ENCODE data around the gene DGKB. TPM values are rescaled to one million over a fixed set of nuclear protein-coding genes. Genes with fewer than 3 reads are reported as not detected.

Gene DGKB
- total RNA-seq, 1 donor from 2014 or later: 9.0 TPM

- DNase-seq (ENCODE audit: low spot score in 2 of 2) (no peak), FAIRE-seq (no peak)
These were observed 710.9 kb downstream of the DGKB start for GRCh38 chr7:14191686-14192098.

GRCh38 chr7:14184292-14184864 lies 718.2 kb downstream of the DGKB start:
- DNase-seq (ENCODE audit: low spot score in 2 of 2) (no peak), FAIRE-seq (no peak)

- no peak for FAIRE-seq
- DNase-seq (ENCODE audit: low spot score in 2 of 2): no peak
These were observed 722.8 kb downstream of the DGKB start for GRCh38 chr7:14179781-14180180.

- no peak for FAIRE-seq
These were observed 724.7 kb downstream of the DGKB start for GRCh38 chr7:14177876-14178275.

GRCh38 chr7:14170872-14171271 lies 731.7 kb downstream of the DGKB start:
- FAIRE-seq (no peak), DNase-seq (ENCODE audit: low spot score in 2 of 2) (no peak)

More at GRCh38 chr7:14177876-14178275, 724.7 kb downstream of the DGKB start:
- no peak for DNase-seq (ENCODE audit: low spot score in 2 of 2)

GRCh38 chr7:14158111-14158510 lies 744.4 kb downstream of the DGKB start:
- no peak for DNase-seq (ENCODE audit: low spot score in 2 of 2)

GRCh38 chr7:14156436-14156835 lies 746.1 kb downstream of the DGKB start:
- DNase-seq (ENCODE audit: low spot score in 2 of 2) (no peak), FAIRE-seq (no peak)

More at GRCh38 chr7:14158111-14158510, 744.4 kb downstream of the DGKB start:
- FAIRE-seq: no peak

- FAIRE-seq (no peak), DNase-seq (ENCODE audit: low spot score in 2 of 2) (no peak)
These were observed 753.6 kb downstream of the DGKB start for GRCh38 chr7:14148974-14149373.

- FAIRE-seq: no peak
These were observed 755.0 kb downstream of the DGKB start for GRCh38 chr7:14147532-14147931.

GRCh38 chr7:14144538-14144937 lies 758.0 kb downstream of the DGKB start:
- DNase-seq (ENCODE audit: low spot score in 2 of 2) (no peak), FAIRE-seq (no peak)

More at GRCh38 chr7:14147532-14147931, 755.0 kb downstream of the DGKB start:
- no peak for DNase-seq (ENCODE audit: low spot score in 2 of 2)

- no peak for DNase-seq (ENCODE audit: low spot score in 2 of 2)
- no peak for FAIRE-seq
These were observed 758.4 kb downstream of the DGKB start for GRCh38 chr7:14144109-14144508.

- DNase-seq (ENCODE audit: low spot score in 2 of 2) (no peak), FAIRE-seq (no peak)
These were observed 764.9 kb downstream of the DGKB start for GRCh38 chr7:14137676-14138075.

- FAIRE-seq (no peak), DNase-seq (ENCODE audit: low spot score in 2 of 2) (no peak)
These were observed 768.8 kb downstream of the DGKB start for GRCh38 chr7:14133752-14134151.

- FAIRE-seq (no peak), DNase-seq (ENCODE audit: low spot score in 2 of 2) (no peak)
These were observed 776.6 kb downstream of the DGKB start for GRCh38 chr7:14125998-14126397.

GRCh38 chr7:14124716-14125115 lies 777.8 kb downstream of the DGKB start:
- DNase-seq (ENCODE audit: low spot score in 2 of 2) (no peak), FAIRE-seq (no peak)

- no peak for FAIRE-seq
- DNase-seq (ENCODE audit: low spot score in 2 of 2): no peak
These were observed 778.6 kb downstream of the DGKB start for GRCh38 chr7:14123923-14124322.

- DNase-seq (ENCODE audit: low spot score in 2 of 2): no peak
- no peak for FAIRE-seq
These were observed 786.9 kb downstream of the DGKB start for GRCh38 chr7:14115701-14116100.

GRCh38 chr7:14104861-14105260 lies 797.7 kb downstream of the DGKB start:
- DNase-seq (ENCODE audit: low spot score in 2 of 2) (no peak), FAIRE-seq (no peak)

GRCh38 chr7:14096159-14096558 lies 806.4 kb downstream of the DGKB start:
- FAIRE-seq (peak; percentile 42), DNase-seq (ENCODE audit: low spot score in 2 of 2) (no peak)

- FAIRE-seq (no peak), DNase-seq (ENCODE audit: low spot score in 2 of 2) (no peak)
These were observed 807.2 kb downstream of the DGKB start for GRCh38 chr7:14095233-14095950.

Data from frontal cortex (tissue), 4 donors.